ENCODE results near the gene DNAJC5. TPM values are rescaled to one million over a fixed set of nuclear protein-coding genes. Genes with fewer than 3 reads are reported as not detected.

Gene DNAJC5
- total and polyA plus RNA-seq, 9 of the 15 experiments (the other 6 are each of a cell fraction or from before 2014, with no cell fraction given): 0.95 to 42.8 (median 23.4) TPM

DNA sequence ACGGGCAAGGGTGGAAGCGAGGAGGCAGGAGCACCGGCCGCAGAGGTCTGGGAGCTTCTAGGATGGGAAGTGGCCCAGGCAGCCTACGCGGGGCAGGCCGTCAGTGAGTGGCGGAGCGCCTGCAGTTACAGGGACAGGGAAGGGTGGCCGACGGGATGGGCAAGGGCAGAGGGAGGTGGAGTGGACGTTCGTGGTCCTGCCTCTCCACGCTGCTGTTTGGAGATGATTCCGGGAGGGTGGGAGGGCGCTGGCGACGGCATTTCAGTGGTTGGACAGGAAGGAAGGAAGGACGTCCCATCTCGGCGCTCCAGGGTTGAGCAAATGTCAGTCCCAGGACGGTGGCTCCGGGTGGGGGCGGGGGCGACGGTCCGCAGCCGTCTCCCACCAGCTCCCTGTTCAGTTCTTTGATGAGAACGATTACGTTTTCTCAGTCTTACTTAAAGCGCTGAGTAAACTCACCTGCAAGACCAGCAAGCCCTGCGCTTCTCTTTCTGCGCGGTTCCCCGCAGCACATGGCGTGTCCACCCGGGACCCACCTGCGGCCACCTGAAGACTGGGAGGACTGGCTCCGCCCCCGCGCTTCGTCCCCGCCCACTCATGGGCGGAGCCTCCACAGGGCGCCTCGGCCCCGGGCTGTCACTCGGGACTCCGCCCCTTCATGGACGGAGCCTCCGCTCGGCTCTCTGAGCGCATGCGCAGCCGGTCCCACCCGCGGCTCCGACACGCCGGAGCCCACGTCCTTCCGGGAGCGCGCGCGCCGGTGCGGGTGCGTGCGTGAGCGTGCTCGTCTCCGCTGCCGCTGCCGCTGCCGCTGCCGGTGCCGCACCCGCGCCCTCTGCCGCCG lies at the start of gene DNAJC5 (continued):
- peak; percentile 45; the same call in 1 of the 2 replicates for TF ChIP-seq HINFP (tag; conservative IDR thresholded peaks at IDR 0.05; ENCODE audit: low read depth)
- no peak for TF ChIP-seq NR1H2 (CRISPR knock-in tag; IDR thresholded peaks at IDR 0.05)
- TF ChIP-seq ZNF165 (CRISPR knock-in tag; IDR thresholded peaks at IDR 0.05; ENCODE audit: borderline replicate concordance): no peak
- TF ChIP-seq GABPB2 (CRISPR knock-in tag; conservative IDR thresholded peaks at IDR 0.05): no peak
- TF ChIP-seq ZKSCAN1 (IDR thresholded peaks at IDR 0.05; ENCODE audit: low read depth, low read length): 0 out of 2 replicates have a peak, but pooled peaks have one; percentile 42
- no peak for TF ChIP-seq XRCC3 (IDR thresholded peaks at IDR 0.05)
- peak; percentile 28 for TF ChIP-seq TAF1 (IDR thresholded peaks at IDR 0.05; ENCODE audit: control insufficient read depth, extremely low read depth, insufficient read depth, low read length, severe bottlenecking)
- no peak for TF ChIP-seq ETS2 (tag; IDR thresholded peaks at IDR 0.05; ENCODE audit: borderline replicate concordance, poor library complexity, severe bottlenecking)
- TF ChIP-seq LCOR (CRISPR knock-in tag; IDR thresholded peaks at IDR 0.05): no peak
- TF ChIP-seq NKRF (IDR thresholded peaks at IDR 0.05; ENCODE audit: borderline replicate concordance): peak; percentile 20; the same call in 1 of the 2 replicates
- peak; percentile 97 to 98 for TF ChIP-seq NRF1 (conservative IDR thresholded peaks at IDR 0.05 in 1 of 2, IDR thresholded peaks at IDR 0.05 in 1 of 2)
- no peak for TF ChIP-seq KAT8 (IDR thresholded peaks at IDR 0.05; ENCODE audit: low read depth)
- TF ChIP-seq MLX (CRISPR knock-in tag; conservative IDR thresholded peaks at IDR 0.05): no peak
- no peak for TF ChIP-seq TAF9B (IDR thresholded peaks at IDR 0.05; ENCODE audit: partially characterized antibody)
- TF ChIP-seq, protein P1, sequence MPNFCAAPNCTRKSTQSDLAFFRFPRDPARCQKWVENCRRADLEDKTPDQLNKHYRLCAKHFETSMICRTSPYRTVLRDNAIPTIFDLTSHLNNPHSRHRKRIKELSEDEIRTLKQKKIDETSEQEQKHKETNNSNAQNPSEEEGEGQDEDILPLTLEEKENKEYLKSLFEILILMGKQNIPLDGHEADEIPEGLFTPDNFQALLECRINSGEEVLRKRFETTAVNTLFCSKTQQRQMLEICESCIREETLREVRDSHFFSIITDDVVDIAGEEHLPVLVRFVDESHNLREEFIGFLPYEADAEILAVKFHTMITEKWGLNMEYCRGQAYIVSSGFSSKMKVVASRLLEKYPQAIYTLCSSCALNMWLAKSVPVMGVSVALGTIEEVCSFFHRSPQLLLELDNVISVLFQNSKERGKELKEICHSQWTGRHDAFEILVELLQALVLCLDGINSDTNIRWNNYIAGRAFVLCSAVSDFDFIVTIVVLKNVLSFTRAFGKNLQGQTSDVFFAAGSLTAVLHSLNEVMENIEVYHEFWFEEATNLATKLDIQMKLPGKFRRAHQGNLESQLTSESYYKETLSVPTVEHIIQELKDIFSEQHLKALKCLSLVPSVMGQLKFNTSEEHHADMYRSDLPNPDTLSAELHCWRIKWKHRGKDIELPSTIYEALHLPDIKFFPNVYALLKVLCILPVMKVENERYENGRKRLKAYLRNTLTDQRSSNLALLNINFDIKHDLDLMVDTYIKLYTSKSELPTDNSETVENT (CRISPR knock-in tag; IDR thresholded peaks at IDR 0.05): no peak
- no peak for TF ChIP-seq TAL1 (IDR thresholded peaks at IDR 0.05)
- TF ChIP-seq SMAD4 (CRISPR knock-in tag; conservative IDR thresholded peaks at IDR 0.05): peak; percentile 60; the same call in 1 of the 2 replicates
- no peak for TF ChIP-seq ZNF431 (CRISPR knock-in tag; IDR thresholded peaks at IDR 0.05)
- TF ChIP-seq SMARCB1 (IDR thresholded peaks at IDR 0.05; ENCODE audit: insufficient read length, low read depth): no peak
- TF ChIP-seq MTF1 (CRISPR knock-in tag; IDR thresholded peaks at IDR 0.05; ENCODE audit: borderline replicate concordance): no peak
